Cardiac muscle cell (in vitro differentiated cells and primary cell): ENCODE results near the gene KRT16. TPM values are rescaled to one million over a fixed set of nuclear protein-coding genes. Genes with fewer than 3 reads are reported as not detected.
"Not testable (repeated sequence)": the region's sequence is repeated elsewhere in the genome, so short reads cannot be mapped to it uniquely, and the experiment has no call there.

ENCODE experiments used
- DNase-seq, 2 donors: peaks; one replicate each; pipeline versions ENCODE4 v3.0.0 to v3.0.0-alpha.2; 2010 to 2017; ENCODE audit warnings: low read depth in 1 of 2, low spot score in 1 of 2
- H3K27ac ChIP-seq: fragments of 200-600 bp; sonication (generic); 2 replicates; pipeline ENCODE4 v1.5.1; 2016
- H3K27me3 ChIP-seq: fragments of 200-600 bp; sonication (generic); 2 replicates; pipeline ENCODE4 v1.6.0; 2016; ENCODE audit warnings: control low read depth
- H3K36me3 ChIP-seq: fragments of 200-600 bp; sonication (generic); 2 replicates; pipeline ENCODE4 v1.5.1; 2016; ENCODE audit warnings: control low read depth
- H3K4me1 ChIP-seq: fragments of 200-600 bp; sonication (generic); 2 replicates; pipeline ENCODE4 v1.8.1; 2017; ENCODE audit warnings: low read depth, mild to moderate bottlenecking, mixed run types
- H3K4me3 ChIP-seq: fragments of 200-600 bp; sonication (generic); 2 replicates; pipeline ENCODE4 v1.5.1; 2016; ENCODE audit warnings: mild to moderate bottlenecking
- H3K9me3 ChIP-seq: fragments of 200-600 bp; sonication (generic); 2 replicates; pipeline ENCODE4 v1.5.1; 2017; ENCODE audit warnings: low read depth, mild to moderate bottlenecking, control low read depth
- CTCF ChIP-seq: IDR thresholded peaks from 2 replicates; pipeline ENCODE4 v1.5.1; 2012; ENCODE audit warnings: low read depth, mild to moderate bottlenecking, low read length
- polyA plus RNA-seq: library from polyadenylated mRNA; unstranded; fragments of >200 nt; fragmentation: Nextera tagmentation; extraction: Ambion mirVana; gene quantifications from 2 replicates; pipeline ENCODE4 v1.2.1, GENCODE V29; 2016
- total RNA-seq: library from RNA; depleted of rRNA; stranded (reverse); fragments of >200 nt; gene quantifications from 2 replicates; pipeline ENCODE4 v1.2.3, GENCODE V29; 2016

Gene KRT16
- total and polyA plus RNA-seq, 2 experiments from 2014 or later, result 0.16 TPM; not detected in 1

- no peak for TF ChIP-seq CTCF
- peaks cover 7% of the 10 kb centered on the region for H3K4me1 ChIP-seq
- H3K27me3 ChIP-seq, result no peaks in the 10 kb centered on the region
- no peaks in the 10 kb centered on the region for H3K9me3 ChIP-seq
- H3K36me3 ChIP-seq, result no peaks in the 10 kb centered on the region
- no peak overlapping the region for H3K27ac ChIP-seq
- H3K4me3 ChIP-seq, result no peak overlapping the region
- DNase-seq, result no peak
Measured at GRCh38 chr17:41588126-41588810, 24.3 kb downstream of the KRT16 start.

GRCh38 chr17:41586863-41587495, 25.6 kb downstream of the KRT16 start, which contains the start of gene KRT14:
Gene KRT14 (minus strand): TSS chr17:41586895. CDS start chr17:41586834, 61 bp downstream.
- no peak within 1 kb of the TSS for H3K27ac ChIP-seq
- no peaks in the 10 kb centered on the region for H3K9me3 ChIP-seq

GRCh38 chr17:41585301-41586056, 27.1 kb downstream of the KRT16 start:
- H3K4me3 ChIP-seq, result no peak overlapping the region
- no peaks in the 10 kb centered on the region for H3K36me3 ChIP-seq
- peak in 1 of 2 donors; percentile 61 for DNase-seq
- no peak for TF ChIP-seq CTCF
- H3K27ac ChIP-seq, result no peak overlapping the region
- H3K4me1 ChIP-seq, result peaks cover 7% of the 10 kb centered on the region
- H3K27me3 ChIP-seq, result no peaks in the 10 kb centered on the region
- H3K9me3 ChIP-seq, result no peaks in the 10 kb centered on the region

More at GRCh38 chr17:41586863-41587495, 25.6 kb downstream of the KRT16 start, which contains the start of gene KRT14:
- Histone ChIP-seq H3K36me3 (no peaks in the 10 kb centered on the region), H3K27me3 (no peaks in the 10 kb centered on the region), H3K4me1 (peaks cover 7% of the 10 kb centered on the region), H3K4me3 (no peak within 1 kb of the TSS)
- no peak for TF ChIP-seq CTCF
- DNase-seq, result no peak

- not testable (repeated sequence) for H3K27ac ChIP-seq, DNase-seq, H3K4me1 ChIP-seq, H3K27me3 ChIP-seq, H3K36me3 ChIP-seq, H3K9me3 ChIP-seq, H3K4me3 ChIP-seq
Measured at GRCh38 chr17:41584331-41584927, 28.1 kb downstream of the KRT16 start.

- Histone ChIP-seq H3K27ac (no peak overlapping the region), H3K4me3 (no peak overlapping the region), H3K9me3 (no peaks in the 10 kb centered on the region), H3K4me1 (peaks cover 7% of the 10 kb centered on the region), H3K27me3 (no peaks in the 10 kb centered on the region), H3K36me3 (no peaks in the 10 kb centered on the region)
- DNase-seq, result no peak
- no peak for TF ChIP-seq CTCF
Measured at GRCh38 chr17:41583137-41584127, 29.1 kb downstream of the KRT16 start.

GRCh38 chr17:41582061-41582968, 30.3 kb downstream of the KRT16 start:
- not testable (repeated sequence) for H3K27me3 ChIP-seq, DNase-seq, H3K4me3 ChIP-seq

More at GRCh38 chr17:41582061-41582968, 30.3 kb downstream of the KRT16 start:
- H3K36me3 ChIP-seq, H3K27ac ChIP-seq, H3K4me1 ChIP-seq, H3K9me3 ChIP-seq: not testable (repeated sequence)
